NCI-H2227 (cell line): ENCODE results near the gene GPA33.
"Not testable (repeated sequence)": the region's sequence is repeated elsewhere in the genome, so short reads cannot be mapped to it uniquely, and the experiment has no call there.

Experiments
- DNase-seq: peaks from one replicate; lab custom pipeline; 2025; ENCODE audit not compliant: unreplicated experiment; lab: John Stamatoyannopoulos, UW

Gene GPA33

GRCh38 chr1:167059045-167059808 is 30.9 kb downstream of the GPA33 start:
- peak; percentile 88 for DNase-seq

- peak; percentile 81 for DNase-seq
Measured at GRCh38 chr1:167057241-167057688, 32.9 kb downstream of the GPA33 start.

- DNase-seq: peak; percentile 81
Measured at GRCh38 chr1:167056529-167057231, 33.5 kb downstream of the GPA33 start.

- peak; percentile 31 for DNase-seq
Measured at GRCh38 chr1:167054946-167055630, 35.1 kb downstream of the GPA33 start.

GRCh38 chr1:167054531-167054930 is 35.6 kb downstream of the GPA33 start:
- no peak for DNase-seq

GRCh38 chr1:167052389-167052788 is 37.8 kb downstream of the GPA33 start:
- DNase-seq: no peak

- no peak for DNase-seq
Measured at GRCh38 chr1:167051907-167052306, 38.3 kb downstream of the GPA33 start.

GRCh38 chr1:167043752-167044488 is 46.3 kb downstream of the GPA33 start:
- peak; percentile 92 for DNase-seq

- peak; percentile 46 for DNase-seq
Measured at GRCh38 chr1:167033646-167034045, 56.5 kb downstream of the GPA33 start.

- DNase-seq: not testable (repeated sequence)
Measured at GRCh38 chr1:167029553-167029952, 60.6 kb downstream of the GPA33 start.

- no peak for DNase-seq
Measured at GRCh38 chr1:167022384-167022783, 67.8 kb downstream of the GPA33 start.

GRCh38 chr1:167016100-167016750 is 74.0 kb downstream of the GPA33 start:
- DNase-seq: no peak

- no peak for DNase-seq
Measured at GRCh38 chr1:167013108-167013929, 76.9 kb downstream of the GPA33 start.

- no peak for DNase-seq
Measured at GRCh38 chr1:167012570-167012969, 77.6 kb downstream of the GPA33 start.

GRCh38 chr1:167011560-167012191 is 78.5 kb downstream of the GPA33 start:
- DNase-seq: no peak

- no peak for DNase-seq
Measured at GRCh38 chr1:167003711-167004110, 86.5 kb downstream of the GPA33 start.
